ENCODE data around the gene PDCD4.

The PDCD4 gene

DNA sequence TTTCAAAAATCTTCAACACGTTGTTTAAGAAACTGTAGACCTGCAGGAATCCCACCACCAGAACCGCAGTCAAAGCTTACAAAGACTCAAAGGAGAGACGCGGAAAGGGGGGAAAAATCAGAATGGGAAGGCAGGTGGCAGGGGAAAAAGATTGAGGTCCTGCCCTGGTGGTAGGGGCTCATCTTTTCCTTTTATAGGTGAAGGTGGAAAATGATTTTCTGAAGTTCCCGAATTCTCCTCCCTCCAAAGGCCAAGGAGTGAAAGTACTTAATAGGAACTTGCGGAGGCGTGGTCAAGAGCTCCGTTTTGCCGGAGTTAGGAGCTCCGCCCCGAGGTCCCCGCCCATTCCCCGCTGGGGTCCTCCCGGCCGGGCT, 46.5 kb downstream of the PDCD4 start:
- DNase-seq (ENCODE audit: low read depth in 2 of 2, low spot score in 1 of 2) = peak; percentile 45 to 77

- no peak for DNase-seq (ENCODE audit: low read depth in 2 of 2, low spot score in 1 of 2)
These were observed 47.1 kb downstream of the PDCD4 start, which contains the start of gene BBIP1 for GRCh38 chr10:110918643-110919348. TSS of gene BBIP1 (minus strand) at chr10:110919180. CDS start at chr10:110918157, 1,023 bp downstream.

- DNase-seq (ENCODE audit: low read depth in 2 of 2, low spot score in 1 of 2) = peak; percentile 93 to 99
These were observed 47.7 kb downstream of the PDCD4 start, which contains the start of gene SHOC2 for GRCh38 chr10:110919349-110919931. TSS of gene SHOC2 (plus strand) at chr10:110919604. CDS start at chr10:110964359, 44,755 bp downstream.

GRCh38 chr10:110919971-110920881, 48.5 kb downstream of the PDCD4 start:
- no peak for DNase-seq (ENCODE audit: low read depth in 2 of 2, low spot score in 1 of 2)

- no peak for DNase-seq (ENCODE audit: low read depth in 2 of 2, low spot score in 1 of 2)
These were observed 52.2 kb downstream of the PDCD4 start for GRCh38 chr10:110923856-110924493.

- no peak for DNase-seq (ENCODE audit: low read depth in 2 of 2, low spot score in 1 of 2)
These were observed 55.7 kb downstream of the PDCD4 start for GRCh38 chr10:110927461-110927860.

DNA sequence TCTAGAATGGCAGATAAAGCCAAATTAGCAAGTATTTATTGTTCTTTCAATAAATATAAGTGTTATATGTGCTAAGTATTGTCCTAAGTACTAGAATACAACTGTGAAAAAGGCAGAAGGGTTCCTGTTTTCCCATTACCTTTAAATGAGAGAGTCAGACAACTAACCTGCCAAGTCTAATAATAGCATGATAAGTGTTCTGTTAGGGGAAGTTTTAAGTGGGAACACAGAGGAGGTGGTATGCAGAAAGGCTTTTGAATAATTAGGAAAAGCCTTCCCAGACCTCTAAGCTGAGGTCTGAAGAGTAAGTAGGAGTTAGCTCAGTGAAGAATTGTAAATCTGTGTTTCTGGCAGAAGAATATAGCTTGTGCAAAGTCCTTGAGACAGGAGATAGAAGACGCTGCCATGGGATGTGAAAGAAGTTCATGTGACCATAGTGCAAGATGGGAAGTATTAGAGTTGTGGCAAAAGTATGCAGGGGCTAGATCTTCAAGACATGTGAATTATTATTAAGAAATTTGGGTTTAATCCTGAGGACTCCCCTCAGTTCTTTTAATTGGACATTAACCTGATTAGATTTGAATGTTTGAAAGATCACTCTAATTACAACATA, 60.1 kb downstream of the PDCD4 start:
- no peak for DNase-seq (ENCODE audit: low read depth in 2 of 2, low spot score in 1 of 2)

- no peak for DNase-seq (ENCODE audit: low read depth in 2 of 2, low spot score in 1 of 2)
These were observed 60.9 kb downstream of the PDCD4 start for GRCh38 chr10:110932505-110933180.

- DNase-seq (ENCODE audit: low read depth in 2 of 2, low spot score in 1 of 2) = no peak
These were observed 65.0 kb downstream of the PDCD4 start for GRCh38 chr10:110936757-110937156.

DNA sequence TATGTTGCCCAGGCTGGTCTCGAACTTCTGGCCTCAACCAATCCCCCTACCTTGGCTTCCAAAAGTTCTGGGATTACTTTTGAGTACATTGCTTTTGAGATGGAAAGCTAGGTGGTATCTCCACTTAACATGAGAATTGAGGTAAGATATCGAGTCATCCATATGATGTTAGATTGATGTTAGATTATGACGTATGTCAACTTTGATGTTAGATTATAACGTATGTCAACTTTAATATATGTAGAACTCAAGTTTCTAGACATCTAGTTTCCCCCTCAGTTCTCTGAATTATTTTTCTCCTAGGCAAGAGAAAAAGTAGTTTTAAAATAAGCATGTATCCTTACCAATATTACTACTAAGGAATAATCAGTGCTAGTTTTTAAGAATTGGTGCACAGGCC, 67.7 kb downstream of the PDCD4 start:
- no peak for DNase-seq (ENCODE audit: low read depth in 2 of 2, low spot score in 1 of 2)

DNA sequence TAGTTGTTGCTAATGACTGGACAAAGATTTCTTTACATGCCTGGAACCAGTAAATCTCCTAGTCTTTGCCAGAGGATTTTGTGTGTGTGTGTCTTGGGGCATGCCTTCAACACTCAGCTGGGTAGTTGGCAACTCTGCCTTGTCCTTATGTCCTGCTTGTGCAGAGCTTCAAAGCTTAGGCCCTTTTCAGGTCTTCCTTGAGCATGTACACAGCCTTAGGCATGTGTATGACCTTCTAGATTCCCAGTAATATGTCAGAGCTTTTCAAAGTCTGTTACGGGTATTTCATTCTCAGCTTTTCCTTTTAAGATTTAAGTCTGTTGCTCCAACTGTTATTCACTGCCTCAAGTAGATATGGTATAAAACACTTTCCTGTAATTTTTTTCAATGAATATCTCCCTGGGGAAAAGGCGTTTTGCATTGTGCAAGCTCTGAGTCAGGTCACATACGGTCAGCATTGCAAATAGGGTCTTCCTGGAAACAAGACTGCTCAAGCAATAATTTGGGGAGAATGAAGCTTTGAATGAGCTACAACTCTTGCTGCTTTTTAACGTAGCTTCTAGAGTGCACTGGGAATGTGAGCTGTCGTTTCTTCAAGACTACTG, 73.2 kb downstream of the PDCD4 start:
- no peak for DNase-seq (ENCODE audit: low read depth in 2 of 2, low spot score in 1 of 2)

DNA sequence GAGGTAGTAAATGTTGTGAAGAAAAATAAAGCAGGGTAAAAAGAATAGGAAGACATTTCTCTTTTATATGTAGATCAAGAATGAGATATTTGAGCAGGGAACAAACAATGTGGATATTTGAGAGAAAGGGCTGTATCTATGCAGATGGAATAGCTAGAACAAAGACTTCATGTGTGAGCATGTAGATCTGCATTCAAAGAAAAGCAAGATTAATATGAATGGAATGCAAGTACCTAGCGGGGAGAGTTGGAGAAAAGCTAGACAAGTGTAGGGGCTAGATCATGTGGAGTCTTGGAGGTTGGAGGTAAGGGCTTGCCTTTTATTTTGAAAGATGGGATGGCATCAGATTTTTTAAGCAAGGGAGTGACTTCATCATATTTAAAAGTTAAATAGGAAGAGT, 74.8 kb downstream of the PDCD4 start:
- DNase-seq (ENCODE audit: low read depth in 2 of 2, low spot score in 1 of 2) = no peak

- no peak for DNase-seq (ENCODE audit: low read depth in 2 of 2, low spot score in 1 of 2)
These were observed 75.4 kb downstream of the PDCD4 start for GRCh38 chr10:110947061-110947595.

Measured in stimulated activated CD8-positive, alpha-beta memory T cell treated with anti-CD3 and anti-CD28 coated beads, Interleukin-4, amount 100 ng/mL, for 4 hours (primary cell).